GM21515 (cell line): ENCODE measurements around the gene HMGXB4.

Experiments used
- ATAC-seq: cut with Tn5 transposase; IDR thresholded peaks from one replicate; pipeline ENCODE4 v1.9.1; 2021; ENCODE audit not compliant: unreplicated experiment

Gene HMGXB4

DNA sequence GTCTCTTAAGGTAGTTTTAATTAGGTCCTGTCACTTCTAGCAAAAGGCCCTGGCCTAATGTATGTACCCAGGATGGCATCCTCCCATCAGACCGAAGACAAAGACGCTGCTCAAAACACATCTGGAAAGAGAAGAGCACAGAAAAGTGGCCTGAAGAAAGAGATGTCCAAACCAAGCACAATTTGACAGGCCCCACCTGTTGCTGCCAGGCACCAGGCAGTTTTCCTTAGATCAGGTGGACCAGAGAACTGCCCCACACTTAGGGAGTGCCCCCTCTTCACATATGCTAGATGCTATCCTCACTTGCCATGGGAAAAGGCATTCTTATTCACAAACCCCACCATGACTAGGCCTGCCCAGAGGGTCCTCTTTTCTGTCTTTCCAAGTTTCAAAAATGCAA is 3.3 kb upstream of the HMGXB4 start:
- no peak for ATAC-seq

- no peak for ATAC-seq
Measured at GRCh38 chr22:35257002-35257320, 332 bp upstream of the HMGXB4 start.

GRCh38 chr22:35258191-35258988 is 1.1 kb downstream of the HMGXB4 start:
- ATAC-seq, result no peak

- ATAC-seq, result no peak
Measured at GRCh38 chr22:35264986-35265385, 7.7 kb downstream of the HMGXB4 start.

GRCh38 chr22:35266277-35266676 is 9.0 kb downstream of the HMGXB4 start:
- no peak for ATAC-seq

DNA sequence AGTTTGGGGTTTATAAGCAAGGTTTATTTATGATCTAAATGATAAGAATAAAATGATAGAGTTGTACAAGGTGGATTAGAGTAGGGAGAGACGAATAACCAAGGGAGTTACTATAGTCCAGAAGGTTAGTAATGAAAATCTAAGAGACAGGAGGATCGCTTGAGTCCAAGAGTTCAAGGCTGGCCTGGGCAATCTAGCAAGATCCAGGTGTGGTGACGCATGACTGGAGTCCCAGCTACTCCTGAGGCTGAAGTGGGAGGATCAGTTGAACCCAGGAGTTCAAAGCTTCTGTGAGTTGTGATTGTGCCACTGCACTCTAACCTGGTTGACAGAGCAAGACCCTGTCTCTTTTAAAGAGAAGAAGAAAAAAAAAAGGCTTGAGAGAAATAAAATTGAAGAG is 12.3 kb downstream of the HMGXB4 start:
- no peak for ATAC-seq

GRCh38 chr22:35274154-35274871 is 17.0 kb downstream of the HMGXB4 start:
- no peak for ATAC-seq

DNA sequence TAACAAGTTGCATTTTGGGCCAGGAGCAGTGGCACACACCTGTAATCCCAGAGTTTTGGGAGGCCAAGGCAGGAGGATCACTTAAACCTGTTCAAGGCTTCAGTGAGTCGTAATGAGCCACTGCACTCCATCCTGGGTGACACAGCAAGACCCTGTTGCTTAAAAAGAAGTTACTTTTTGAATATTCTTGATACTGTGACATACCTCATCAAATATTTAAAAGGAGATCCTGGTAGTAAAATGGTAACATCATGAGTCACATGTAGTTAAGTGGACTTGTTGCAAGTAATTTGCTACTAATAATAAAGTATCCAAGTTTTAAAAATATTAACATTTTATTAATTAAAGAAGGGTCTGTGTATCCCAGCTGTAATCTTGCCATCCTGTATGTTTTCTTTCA is 18.3 kb downstream of the HMGXB4 start:
- no peak for ATAC-seq

DNA sequence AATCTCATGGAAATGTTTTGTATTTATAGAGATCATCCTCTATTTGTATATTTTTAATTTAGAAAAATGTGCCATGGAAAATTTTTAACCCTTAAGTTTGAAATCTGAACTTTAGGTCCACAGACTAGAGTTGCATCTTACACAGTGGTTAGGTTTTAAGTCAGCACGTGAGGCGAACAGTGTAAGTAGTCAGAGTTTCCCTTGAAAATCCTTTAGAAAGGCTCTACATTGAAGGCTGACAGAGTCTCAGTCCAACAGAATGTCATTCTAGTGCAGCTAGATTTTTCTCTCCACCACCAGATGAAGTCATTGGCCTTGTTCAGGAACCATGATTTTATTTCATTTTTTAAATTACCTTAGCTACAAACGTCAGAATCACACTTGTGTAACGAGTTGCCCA is 18.7 kb downstream of the HMGXB4 start:
- no peak for ATAC-seq

- no peak for ATAC-seq
Measured at GRCh38 chr22:35288116-35288515, 30.8 kb downstream of the HMGXB4 start.

DNA sequence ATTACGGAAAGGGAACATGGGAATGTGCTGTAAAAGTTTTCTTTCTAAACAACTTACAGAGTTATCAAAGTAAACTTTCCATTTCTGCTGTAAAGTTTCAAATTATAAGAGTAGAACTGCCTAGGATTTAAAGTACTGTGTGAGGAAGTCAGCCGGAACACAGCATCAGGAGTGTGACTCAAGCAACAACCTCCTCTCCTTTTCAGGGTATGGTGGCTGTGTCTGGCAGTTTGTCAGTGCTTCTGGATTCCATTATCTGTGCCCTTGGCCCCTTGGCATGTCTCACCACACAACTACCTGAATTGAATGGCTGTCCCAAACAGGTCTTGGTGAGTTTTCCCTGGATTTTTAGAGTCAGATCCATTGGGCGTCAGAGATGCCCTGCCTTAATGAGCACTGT is 35.5 kb downstream of the HMGXB4 start:
- ATAC-seq, result no peak

GRCh38 chr22:35296051-35296450 is 38.8 kb downstream of the HMGXB4 start:
- ATAC-seq, result no peak

- peak; percentile 2 for ATAC-seq
Measured at GRCh38 chr22:35299217-35299672, 42.0 kb downstream of the HMGXB4 start.

- peak; percentile 93 for ATAC-seq
Measured at GRCh38 chr22:35299673-35300499, 42.6 kb downstream of the HMGXB4 start, which contains the start of gene TOM1. TOM1 (plus strand) TSS chr22:35299894; CDS start chr22:35299929, 35 bp downstream.

GRCh38 chr22:35301372-35301874 is 44.1 kb downstream of the HMGXB4 start:
- ATAC-seq, result no peak

GRCh38 chr22:35303029-35303624 is 45.8 kb downstream of the HMGXB4 start:
- ATAC-seq, result no peak

DNA sequence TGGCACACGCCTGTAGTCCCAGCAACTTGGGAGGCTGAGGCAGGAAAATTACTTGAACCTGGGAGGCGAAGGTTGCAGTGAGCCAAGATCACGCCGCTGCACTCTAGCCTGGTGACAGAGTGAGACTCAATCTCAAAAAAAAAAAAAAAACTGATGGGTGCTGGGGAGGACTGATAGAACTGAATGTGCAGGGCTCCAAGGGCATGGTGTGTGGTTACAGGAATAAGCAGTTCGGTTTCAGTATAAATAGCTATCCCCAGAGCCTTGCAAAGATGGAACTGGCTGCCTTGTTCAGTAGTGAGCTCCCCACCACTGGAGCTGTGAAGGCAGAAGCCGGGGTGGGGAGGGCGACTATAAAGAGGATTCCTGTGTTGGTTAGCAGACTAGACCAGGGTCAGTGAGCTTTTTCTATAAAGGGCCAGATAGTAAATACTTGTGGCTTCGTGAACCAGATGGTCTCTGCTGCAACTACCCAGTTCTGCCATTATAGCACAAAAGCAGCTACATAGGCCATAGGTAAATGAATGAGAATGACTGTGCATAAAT is 48.3 kb downstream of the HMGXB4 start:
- ATAC-seq, result no peak

GRCh38 chr22:35306350-35306967 is 49.2 kb downstream of the HMGXB4 start:
- ATAC-seq, result no peak

- ATAC-seq, result no peak
Measured at GRCh38 chr22:35307372-35307771, 50.1 kb downstream of the HMGXB4 start.

GRCh38 chr22:35307892-35308291 is 50.6 kb downstream of the HMGXB4 start:
- ATAC-seq, result no peak
